ENCODE measurements around the gene GREM1. TPM values are rescaled to one million over a fixed set of nuclear protein-coding genes. Genes with fewer than 3 reads are reported as not detected.

Gene GREM1
- total RNA-seq, 2 donors from 2014 or later = 0.62 to 2.7 TPM

- Histone ChIP-seq H3K9me3 (ENCODE audit: control insufficient read depth, low read length) (no peaks in the 10 kb centered on the region), H3K4me3 (ENCODE audit: low read length) (no peak overlapping the region), H3K36me3 (ENCODE audit: control insufficient read depth, insufficient read depth, low read length) (no peaks in the 10 kb centered on the region), H3K27ac (ENCODE audit: low read depth, low read length) (no peak overlapping the region), H3K4me1 (ENCODE audit: control insufficient read depth, insufficient read depth, low read length) (no peaks in the 10 kb centered on the region), H3K27me3 (ENCODE audit: control insufficient read depth, insufficient read depth, low read length, poor library complexity, severe bottlenecking) (no peaks in the 10 kb centered on the region), H3K9ac (ENCODE audit: extremely low read depth, low read length, poor library complexity, severe bottlenecking) (no peak overlapping the region)
- no peaks in the 10 kb centered on the region for H3K27me3 Mint-ChIP-seq (ENCODE audit: insufficient read depth)
- H3K9me3 Mint-ChIP-seq = no peaks in the 10 kb centered on the region
- no peaks in the 10 kb centered on the region for H3K4me1 Mint-ChIP-seq
- 99 to 100% methylated on average over 4 to 5 of the region's 5 CpGs for WGBS, 2 experiments (ENCODE audit: insufficient coverage in 1 of 2, insufficient read length in 1 of 2)
- no peak for TF ChIP-seq CTCF (conservative IDR thresholded peaks at IDR 0.05)
- H3K36me3 Mint-ChIP-seq (ENCODE audit: low read depth) = no peaks in the 10 kb centered on the region
- DNase-seq = no peak
- no peak overlapping the region for H3K27ac Mint-ChIP-seq
- H3K4me3 Mint-ChIP-seq = no peak overlapping the region
Measured at GRCh38 chr15:32787949-32788348, 70.1 kb downstream of the GREM1 start.

GRCh38 chr15:32790352-32790999, 72.7 kb downstream of the GREM1 start:
- H3K4me3 ChIP-seq (ENCODE audit: low read length) = no peak overlapping the region
- Mint-ChIP-seq H3K27ac (no peak overlapping the region), H3K36me3 (ENCODE audit: low read depth) (no peaks in the 10 kb centered on the region), H3K27me3 (ENCODE audit: insufficient read depth) (no peaks in the 10 kb centered on the region), H3K9me3 (no peaks in the 10 kb centered on the region), H3K4me3 (no peak overlapping the region), H3K4me1 (no peaks in the 10 kb centered on the region)
- no peak for DNase-seq
- no peak overlapping the region for H3K27ac ChIP-seq (ENCODE audit: low read depth, low read length)
- no peaks in the 10 kb centered on the region for H3K36me3 ChIP-seq (ENCODE audit: control insufficient read depth, insufficient read depth, low read length)
- no peaks in the 10 kb centered on the region for H3K9me3 ChIP-seq (ENCODE audit: control insufficient read depth, low read length)
- WGBS, 2 experiments (ENCODE audit: insufficient coverage in 1 of 2, insufficient read length in 1 of 2) = 87 to 100% methylated on average over 1 to 2 of the region's 2 CpGs
- no peak for TF ChIP-seq CTCF (conservative IDR thresholded peaks at IDR 0.05)
- no peaks in the 10 kb centered on the region for H3K4me1 ChIP-seq (ENCODE audit: control insufficient read depth, insufficient read depth, low read length)
- H3K27me3 ChIP-seq (ENCODE audit: control insufficient read depth, insufficient read depth, low read length, poor library complexity, severe bottlenecking) = no peaks in the 10 kb centered on the region
- H3K9ac ChIP-seq (ENCODE audit: extremely low read depth, low read length, poor library complexity, severe bottlenecking) = no peak overlapping the region

GRCh38 chr15:32792436-32792835, 74.6 kb downstream of the GREM1 start:
- Histone ChIP-seq H3K4me1 (ENCODE audit: control insufficient read depth, insufficient read depth, low read length) (no peaks in the 10 kb centered on the region), H3K9me3 (ENCODE audit: control insufficient read depth, low read length) (no peaks in the 10 kb centered on the region), H3K9ac (ENCODE audit: extremely low read depth, low read length, poor library complexity, severe bottlenecking) (no peak overlapping the region), H3K4me3 (ENCODE audit: low read length) (no peak overlapping the region), H3K36me3 (ENCODE audit: control insufficient read depth, insufficient read depth, low read length) (no peaks in the 10 kb centered on the region), H3K27ac (ENCODE audit: low read depth, low read length) (no peak overlapping the region), H3K27me3 (ENCODE audit: control insufficient read depth, insufficient read depth, low read length, poor library complexity, severe bottlenecking) (no peaks in the 10 kb centered on the region)
- WGBS, 2 experiments (ENCODE audit: insufficient coverage in 1 of 2, insufficient read length in 1 of 2) = 68 to 69% methylated on average over 2 of the region's 2 CpGs
- H3K9me3 Mint-ChIP-seq = no peaks in the 10 kb centered on the region
- no peak overlapping the region for H3K27ac Mint-ChIP-seq
- H3K4me3 Mint-ChIP-seq = no peak overlapping the region
- no peaks in the 10 kb centered on the region for H3K4me1 Mint-ChIP-seq
- H3K36me3 Mint-ChIP-seq (ENCODE audit: low read depth) = no peaks in the 10 kb centered on the region
- DNase-seq = no peak
- no peak for TF ChIP-seq CTCF (conservative IDR thresholded peaks at IDR 0.05)
- no peaks in the 10 kb centered on the region for H3K27me3 Mint-ChIP-seq (ENCODE audit: insufficient read depth)

Other genes starting within 250 kb of the GREM1 start
- 1 to 10 TPM; 1.1 to 3.7 TPM for gene GOLGA8N, start 124.5 kb upstream of the GREM1 start, total RNA-seq
- gene ARHGAP11A, start 102.5 kb upstream of the GREM1 start, total RNA-seq = 100 to 1,000 TPM in 1 of 2 donors, 10 to 100 TPM in 1; 61.0 to 107 TPM
- gene SCG5, start 76.3 kb upstream of the GREM1 start, total RNA-seq = 10 to 100 TPM; 10.9 to 17.2 TPM